K562 (cell line): ENCODE measurements around the gene CATSPER1. TPM values are rescaled to one million over a fixed set of nuclear protein-coding genes. Genes with fewer than 3 reads are reported as not detected.

Source experiments
- ATAC-seq: fragments of 200-7000 bp; cut with Tn5 transposase; 3 replicates; pipeline ENCODE4 v1.9.1; 2020; ENCODE audit warnings: moderate library complexity
- BruUV-seq: library from RNA; stranded (reverse); fragments of 400-500 nt; replicated peaks from 2 replicates; lab custom pipeline; 2021; lab: Mats Ljungman, UMichigan
- CTCF ChIA-PET: fragments of 300-600 bp; formaldehyde crosslinking; extraction: SDS; loops from one replicate; lab custom pipeline; 2021; ENCODE audit warnings: low intra/inter-chr PET ratio; lab: Yijun Ruan, JAX
- POLR2A ChIA-PET: fragments of 300-600, 350-650 bp; sonication (Branson Sonifier 250); formaldehyde crosslinking; extraction: SDS; loops from one replicate; lab custom pipeline; 2021; ENCODE audit warnings: antibody characterized with exemption, inconsistent platforms; lab: Yijun Ruan, JAX
- DNase-seq, 4 experiments: peaks; one replicate each; pipeline versions ENCODE4 v3.0.0 to v3.0.0-alpha.2; 2011 to 2018; ENCODE audit warnings: low spot score in 3 of 4, mixed read lengths in 3 of 4; ENCODE audit errors: extremely low read depth in 1 of 4
- FAIRE-seq: peaks from 2 replicates; lab custom pipeline; 2011; peaks lifted over from hg19 to GRCh38; lab: Jason Lieb, UNC
- H2AFZ ChIP-seq: 2 replicates; pipeline ENCODE4 v1.6.0; 2011; ENCODE audit warnings: low read depth, low read length, control low read depth, inconsistent platforms
- H3K27ac ChIP-seq: fragments of 200-600 bp; 3 replicates; pipeline ENCODE4 v1.8.0; 2011; ENCODE audit warnings: low read depth, mild to moderate bottlenecking, control low read depth, inconsistent platforms, low read length, moderate library complexity, mixed read lengths; ENCODE audit errors: extremely low read depth
- H3K27me3 ChIP-seq, 2 experiments: fragments of 300-600 bp in 1 of 2; 2 replicates in 1 of 2; 3 replicates in 1 of 2; pipeline versions ENCODE4 v1.6.0 to v1.8.0; 2011; ENCODE audit warnings: inconsistent platforms in 2 of 2, low read length in 2 of 2, mild to moderate bottlenecking in 1 of 2, mixed read lengths in 1 of 2, moderate library complexity in 1 of 2; ENCODE audit not compliant: control insufficient read depth in 2 of 2, insufficient read depth in 2 of 2
- H3K36me3 ChIP-seq: fragments of 300-600 bp; 3 replicates; pipeline ENCODE4 v1.8.0; 2011; ENCODE audit warnings: mild to moderate bottlenecking, low read length, inconsistent platforms; ENCODE audit not compliant: control insufficient read depth, insufficient read depth
- H3K4me1 ChIP-seq, 2 experiments: fragments of 200-600 bp in 1 of 2; replicated peaks in 1 of 2; 2 replicates in 1 of 2; 3 replicates in 1 of 2; pipeline versions ENCODE4 v1.5.1 to v1.8.0; 2011; ENCODE audit warnings: inconsistent platforms in 2 of 2, low read length in 2 of 2, mild to moderate bottlenecking in 1 of 2, mixed read lengths in 1 of 2, moderate library complexity in 1 of 2; ENCODE audit not compliant: control insufficient read depth in 2 of 2, insufficient read depth in 2 of 2
- H3K4me2 ChIP-seq: 2 replicates; pipeline ENCODE4 v1.6.1; 2011; ENCODE audit warnings: low read length, control low read depth, inconsistent platforms, mixed read lengths; ENCODE audit not compliant: insufficient read depth
- H3K4me3 ChIP-seq: fragments of 200-600 bp; sonication (generic), shearing (Covaris generic); 2 replicates; pipeline ENCODE4 v1.5.1; 2016; ENCODE audit warnings: control low read depth, inconsistent platforms
- H3K79me2 ChIP-seq: fragments of 200-600 bp; 3 replicates; pipeline ENCODE4 v1.8.0; 2011; ENCODE audit warnings: low read length, inconsistent platforms; ENCODE audit not compliant: control insufficient read depth, insufficient read depth
- H3K9ac ChIP-seq, 2 experiments: 2 replicates each; pipeline versions ENCODE4 v1.6.0 to v1.6.1; 2011; ENCODE audit warnings: low read depth in 2 of 2, low read length in 2 of 2, control low read depth in 1 of 2, inconsistent platforms in 1 of 2, mild to moderate bottlenecking in 1 of 2, mixed read lengths in 1 of 2; ENCODE audit not compliant: insufficient read depth in 1 of 2
- H3K9me1 ChIP-seq: one replicate; pipeline ENCODE4 v1.6.0; 2011; ENCODE audit warnings: inconsistent platforms, mild to moderate bottlenecking, low read length, moderate library complexity; ENCODE audit not compliant: control insufficient read depth, insufficient read depth
- H3K9me3 ChIP-seq: replicated peaks from 2 replicates; pipeline ENCODE4 v1.5.1; 2011; ENCODE audit warnings: low read depth, low read length, inconsistent platforms; ENCODE audit not compliant: control insufficient read depth, insufficient read depth
- H4K20me1 ChIP-seq: replicated peaks from 2 replicates; pipeline ENCODE4 v1.6.1; 2011; ENCODE audit warnings: low read length, inconsistent platforms, mixed read lengths; ENCODE audit not compliant: control insufficient read depth, insufficient read depth
- ZFX ChIP-seq: sonication (generic); formaldehyde crosslinking; IDR thresholded peaks from 2 replicates; pipeline ENCODE4 v1.8.0; 2022; ENCODE audit warnings: mild to moderate bottlenecking, missing genetic modification reagents, moderate library complexity
- whole genome bisulfite sequencing: fragments of 100-300 bp; shearing (Covaris generic); methylation state at CpG from one replicate; pipeline ENCODE4 v1.1.6; 2016; ENCODE audit warnings: low coverage, mixed read lengths; ENCODE audit not compliant: insufficient coverage; ENCODE audit errors: missing lambda C conversion rate; 5-methylcytosine and 5-hydroxymethylcytosine counted together
- in situ Hi-C: fragments of 300-500 bp; cut with MboI; formaldehyde crosslinking; loops from 4 replicates; pipeline ENCODE4 v1.15.0; 2018; ENCODE audit warnings: inconsistent platforms, mixed read lengths
- intact Hi-C: fragments of 100-400 bp; cut with micrococcal nuclease; formaldehyde crosslinking; loops from 2 replicates; pipeline ENCODE4 v1.14.2; 2022
- polyA plus RNA-seq, 8 experiments: library from polyadenylated mRNA; depleted of rRNA in 4 of 8; stranded (reverse) in 5 of 8; unstranded in 3 of 8; fragments of >200 nt; fragmentation: Nextera tagmentation in 2 of 8; fragmentation: Illumina TruSeq in 1 of 8; extraction: Ambion mirVana in 2 of 8; extraction: Trizol in 1 of 8; gene quantifications; 2 replicates each; pipeline versions ENCODE4 v1.2.1 to v1.2.3, GENCODE V29; 2011 to 2014; ENCODE audit warnings: inconsistent platforms in 1 of 8, missing spikeins in 1 of 8
- total RNA-seq, 7 experiments: library from RNA; depleted of rRNA in 6 of 7; stranded (reverse); fragments of >200 nt in 6 of 7; fragmentation: Illumina TruSeq in 2 of 7; extraction: Trizol in 2 of 7; gene quantifications; 2 replicates each; pipeline versions ENCODE4 v1.2.1 to v1.2.3, GENCODE V29; 2011 to 2021; ENCODE audit warnings: low replicate concordance in 1 of 7
- TF ChIP-seq, protein P1 (sequence below): sonication (generic); formaldehyde crosslinking; IDR thresholded peaks from 2 replicates; pipeline ENCODE4 v1.8.1; 2023; ENCODE audit warnings: missing genetic modification reagents, mild to moderate bottlenecking, borderline replicate concordance

Gene CATSPER1
- total and polyA plus RNA-seq, 9 of the 15 experiments (the other 6 are each of a cell fraction or from before 2014, with no cell fraction given) = 0.21 to 3.3 (median 0.76) TPM

DNA sequence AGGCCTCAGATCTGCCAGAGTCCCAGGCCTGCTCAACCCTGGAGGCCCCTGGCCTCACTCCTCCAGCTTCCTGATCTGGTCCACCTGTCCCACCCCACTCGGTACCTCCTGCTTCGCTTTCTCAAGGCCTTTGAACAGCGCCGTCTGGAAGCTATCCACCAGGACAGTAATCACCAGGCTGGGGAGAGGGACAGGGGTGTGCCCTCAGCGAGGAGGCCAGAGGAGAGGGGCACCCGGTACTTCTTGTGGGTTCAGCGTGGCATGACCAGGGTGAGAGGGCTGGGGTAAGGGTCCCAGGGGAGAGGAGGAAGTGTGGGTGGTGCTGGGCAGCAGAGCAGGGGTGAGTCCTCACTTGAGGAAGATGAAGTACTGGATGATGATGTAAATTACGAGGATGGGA lies 6.1 kb downstream of the CATSPER1 start:
- FAIRE-seq (no peak), ATAC-seq (no peak), DNase-seq (no peak)
- Histone ChIP-seq H2AFZ (no peak overlapping the region), H3K79me2 (no peaks in the 10 kb centered on the region), H3K27ac (no peak overlapping the region), H3K4me2 (no peak overlapping the region), H4K20me1 (no peaks in the 10 kb centered on the region), H3K36me3 (no peaks in the 10 kb centered on the region), H3K9me3 (no peaks in the 10 kb centered on the region), H3K9ac (0 out of 4 replicates have a peak overlapping the region, but pooled peaks of 1 of the 2 experiments have one; percentile 43), H3K4me3 (no peak overlapping the region), H3K9me1 (peaks cover 5% of the 10 kb centered on the region), H3K27me3 (no peaks in the 10 kb centered on the region), H3K4me1 (peaks cover 21 to 71% of the 10 kb centered on the region in 2 experiments)
- WGBS = 68% methylated on average over 8 of the region's 8 CpGs
- BruUV-seq = no TSS peak
- CTCF ChIA-PET = interaction anchor here (1.2 kb wide), 1 partner anchor 31 kb away, joined by 4 read pairs; no protein-coding TSS in a partner anchor
- in situ Hi-C loops (no loop called here), intact Hi-C loops (no loop called here)
- no peak for TF ChIP-seq ZFX (CRISPR knock-in tag)
- TF ChIP-seq, protein P1, sequence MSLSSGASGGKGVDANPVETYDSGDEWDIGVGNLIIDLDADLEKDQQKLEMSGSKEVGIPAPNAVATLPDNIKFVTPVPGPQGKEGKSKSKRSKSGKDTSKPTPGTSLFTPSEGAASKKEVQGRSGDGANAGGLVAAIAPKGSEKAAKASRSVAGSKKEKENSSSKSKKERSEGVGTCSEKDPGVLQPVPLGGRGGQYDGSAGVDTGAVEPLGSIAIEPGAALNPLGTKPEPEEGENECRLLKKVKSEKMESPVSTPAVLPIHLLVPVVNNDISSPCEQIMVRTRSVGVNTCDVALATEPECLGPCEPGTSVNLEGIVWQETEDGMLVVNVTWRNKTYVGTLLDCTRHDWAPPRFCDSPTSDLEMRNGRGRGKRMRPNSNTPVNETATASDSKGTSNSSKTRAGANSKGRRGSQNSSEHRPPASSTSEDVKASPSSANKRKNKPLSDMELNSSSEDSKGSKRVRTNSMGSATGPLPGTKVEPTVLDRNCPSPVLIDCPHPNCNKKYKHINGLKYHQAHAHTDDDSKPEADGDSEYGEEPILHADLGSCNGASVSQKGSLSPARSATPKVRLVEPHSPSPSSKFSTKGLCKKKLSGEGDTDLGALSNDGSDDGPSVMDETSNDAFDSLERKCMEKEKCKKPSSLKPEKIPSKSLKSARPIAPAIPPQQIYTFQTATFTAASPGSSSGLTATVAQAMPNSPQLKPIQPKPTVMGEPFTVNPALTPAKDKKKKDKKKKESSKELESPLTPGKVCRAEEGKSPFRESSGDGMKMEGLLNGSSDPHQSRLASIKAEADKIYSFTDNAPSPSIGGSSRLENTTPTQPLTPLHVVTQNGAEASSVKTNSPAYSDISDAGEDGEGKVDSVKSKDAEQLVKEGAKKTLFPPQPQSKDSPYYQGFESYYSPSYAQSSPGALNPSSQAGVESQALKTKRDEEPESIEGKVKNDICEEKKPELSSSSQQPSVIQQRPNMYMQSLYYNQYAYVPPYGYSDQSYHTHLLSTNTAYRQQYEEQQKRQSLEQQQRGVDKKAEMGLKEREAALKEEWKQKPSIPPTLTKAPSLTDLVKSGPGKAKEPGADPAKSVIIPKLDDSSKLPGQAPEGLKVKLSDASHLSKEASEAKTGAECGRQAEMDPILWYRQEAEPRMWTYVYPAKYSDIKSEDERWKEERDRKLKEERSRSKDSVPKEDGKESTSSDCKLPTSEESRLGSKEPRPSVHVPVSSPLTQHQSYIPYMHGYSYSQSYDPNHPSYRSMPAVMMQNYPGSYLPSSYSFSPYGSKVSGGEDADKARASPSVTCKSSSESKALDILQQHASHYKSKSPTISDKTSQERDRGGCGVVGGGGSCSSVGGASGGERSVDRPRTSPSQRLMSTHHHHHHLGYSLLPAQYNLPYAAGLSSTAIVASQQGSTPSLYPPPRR (CRISPR knock-in tag) = 0 out of 2 replicates have a peak, but pooled peaks have one; percentile 29
- POLR2A ChIA-PET = interaction anchor here (1.2 to 2.7 kb wide), 2 partner anchors 12 to 15 kb away, joined by 3 to 8 read pairs; no protein-coding TSS in a partner anchor
